HFFc6 (cell line): Measurements from ENCODE around the gene STIM2. TPM values are rescaled to one million over a fixed set of nuclear protein-coding genes. Genes with fewer than 3 reads are reported as not detected.

Source experiments
- DNase-seq: peaks from one replicate; pipeline ENCODE4 v3.0.0-alpha.2; 2018
- H3K27ac Mint-ChIP-seq: 2 replicates; pipeline ENCODE4 v1.8.0; 2020; ENCODE audit warnings: mild to moderate bottlenecking, mixed read lengths
- H3K27me3 Mint-ChIP-seq: 2 replicates; pipeline ENCODE4 v1.8.0; 2021; ENCODE audit warnings: mild to moderate bottlenecking, moderate library complexity, mixed read lengths; ENCODE audit not compliant: insufficient read depth
- H3K36me3 Mint-ChIP-seq: 2 replicates; pipeline ENCODE4 v1.8.0; 2021; ENCODE audit warnings: low read depth, mixed read lengths
- H3K4me1 Mint-ChIP-seq: 2 replicates; pipeline ENCODE4 v1.8.0; 2020; ENCODE audit warnings: low read depth, mixed read lengths
- H3K4me3 Mint-ChIP-seq: 2 replicates; pipeline ENCODE4 v1.8.0; 2020; ENCODE audit warnings: mild to moderate bottlenecking, moderate library complexity, mixed read lengths
- H3K9me3 Mint-ChIP-seq: 2 replicates; pipeline ENCODE4 v1.8.0; 2020; ENCODE audit warnings: mild to moderate bottlenecking, mixed read lengths
- total RNA-seq, 6 experiments: library from RNA; stranded (reverse); fragmentation: NEBNext Ultra II Directional; extraction: Animal tissue kit (Norgen Biotek cat#: 25700); gene quantifications; 2 replicates in 1 of 6; 3 replicates in 5 of 6; pipeline ENCODE4 v1.2.3, GENCODE V29; 2021
- TF ChIP-seq, protein P1 (sequence below): fragments of 200-600 bp; sonication (generic); IDR thresholded peaks from 2 replicates; pipeline ENCODE4 v1.5.0; 2021; ENCODE audit warnings: antibody characterized with exemption, mild to moderate bottlenecking

STIM2 gene
- total RNA-seq, 6 experiments from 2014 or later = 13.7 to 17.1 (median 16.0) TPM

- TF ChIP-seq, protein P1, sequence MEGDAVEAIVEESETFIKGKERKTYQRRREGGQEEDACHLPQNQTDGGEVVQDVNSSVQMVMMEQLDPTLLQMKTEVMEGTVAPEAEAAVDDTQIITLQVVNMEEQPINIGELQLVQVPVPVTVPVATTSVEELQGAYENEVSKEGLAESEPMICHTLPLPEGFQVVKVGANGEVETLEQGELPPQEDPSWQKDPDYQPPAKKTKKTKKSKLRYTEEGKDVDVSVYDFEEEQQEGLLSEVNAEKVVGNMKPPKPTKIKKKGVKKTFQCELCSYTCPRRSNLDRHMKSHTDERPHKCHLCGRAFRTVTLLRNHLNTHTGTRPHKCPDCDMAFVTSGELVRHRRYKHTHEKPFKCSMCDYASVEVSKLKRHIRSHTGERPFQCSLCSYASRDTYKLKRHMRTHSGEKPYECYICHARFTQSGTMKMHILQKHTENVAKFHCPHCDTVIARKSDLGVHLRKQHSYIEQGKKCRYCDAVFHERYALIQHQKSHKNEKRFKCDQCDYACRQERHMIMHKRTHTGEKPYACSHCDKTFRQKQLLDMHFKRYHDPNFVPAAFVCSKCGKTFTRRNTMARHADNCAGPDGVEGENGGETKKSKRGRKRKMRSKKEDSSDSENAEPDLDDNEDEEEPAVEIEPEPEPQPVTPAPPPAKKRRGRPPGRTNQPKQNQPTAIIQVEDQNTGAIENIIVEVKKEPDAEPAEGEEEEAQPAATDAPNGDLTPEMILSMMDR = no peak
- DNase-seq = no peak
- Mint-ChIP-seq H3K27me3 (no peaks in the 10 kb centered on the region; the same call in 1 of the 2 replicates), H3K4me3 (no peak overlapping the region), H3K4me1 (no peaks in the 10 kb centered on the region), H3K9me3 (no peaks in the 10 kb centered on the region), H3K36me3 (no peaks in the 10 kb centered on the region), H3K27ac (no peak overlapping the region)
Measured at GRCh38 chr4:26953366-26953765, 92.7 kb downstream of the STIM2 start.

GRCh38 chr4:26953770-26954423, 93.3 kb downstream of the STIM2 start:
- Mint-ChIP-seq H3K27ac (no peak overlapping the region), H3K27me3 (no peaks in the 10 kb centered on the region; the same call in 1 of the 2 replicates), H3K4me3 (no peak overlapping the region), H3K36me3 (no peaks in the 10 kb centered on the region), H3K4me1 (no peaks in the 10 kb centered on the region), H3K9me3 (no peaks in the 10 kb centered on the region)
- DNase-seq = no peak
- TF ChIP-seq, protein P1 = no peak

GRCh38 chr4:26955241-26955640, 94.6 kb downstream of the STIM2 start:
- Mint-ChIP-seq H3K4me1 (no peaks in the 10 kb centered on the region), H3K9me3 (no peaks in the 10 kb centered on the region), H3K27ac (no peak overlapping the region), H3K36me3 (no peaks in the 10 kb centered on the region), H3K27me3 (no peaks in the 10 kb centered on the region; the same call in 1 of the 2 replicates), H3K4me3 (no peak overlapping the region)
- TF ChIP-seq, protein P1 = no peak
- no peak for DNase-seq

DNA sequence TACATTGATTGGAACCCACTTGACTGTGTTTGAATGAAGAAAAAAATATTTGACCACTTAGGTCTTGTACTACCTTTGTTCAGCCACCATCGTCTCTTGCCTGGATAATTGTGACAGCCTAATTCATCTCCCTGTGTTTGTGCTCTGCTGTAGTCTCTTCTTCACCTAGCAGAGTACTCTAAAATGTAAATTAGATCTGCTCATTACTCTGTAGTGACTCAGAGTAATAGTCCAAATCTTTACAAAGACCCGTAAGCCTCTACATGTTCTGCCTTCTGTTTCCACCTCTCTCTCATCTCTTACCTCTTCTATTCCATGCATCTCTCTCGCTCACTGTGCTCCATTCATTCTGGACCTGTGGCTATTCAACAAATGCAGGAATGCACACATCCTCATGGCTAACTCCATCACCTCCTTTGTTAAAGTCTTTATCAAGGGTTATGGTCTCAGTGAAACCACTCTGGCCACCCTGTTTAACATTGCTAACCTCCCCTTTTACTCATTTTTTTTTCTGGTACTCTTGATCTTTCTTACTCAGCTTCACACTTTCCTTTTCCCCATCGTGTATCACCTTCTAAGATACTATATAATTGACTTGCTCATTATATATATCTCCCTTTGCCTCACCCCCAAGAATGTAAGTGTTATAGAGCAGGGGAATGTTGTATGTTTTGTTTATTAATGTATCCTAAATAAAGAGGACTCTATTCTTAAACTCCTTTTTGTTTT, 98.4 kb downstream of the STIM2 start:
- TF ChIP-seq, protein P1 = no peak
- Mint-ChIP-seq H3K9me3 (no peaks in the 10 kb centered on the region), H3K36me3 (no peaks in the 10 kb centered on the region), H3K4me1 (peaks cover 7% of the 10 kb centered on the region), H3K27ac (no peak overlapping the region), H3K27me3 (no peaks in the 10 kb centered on the region), H3K4me3 (no peak overlapping the region)
- DNase-seq = no peak

DNA sequence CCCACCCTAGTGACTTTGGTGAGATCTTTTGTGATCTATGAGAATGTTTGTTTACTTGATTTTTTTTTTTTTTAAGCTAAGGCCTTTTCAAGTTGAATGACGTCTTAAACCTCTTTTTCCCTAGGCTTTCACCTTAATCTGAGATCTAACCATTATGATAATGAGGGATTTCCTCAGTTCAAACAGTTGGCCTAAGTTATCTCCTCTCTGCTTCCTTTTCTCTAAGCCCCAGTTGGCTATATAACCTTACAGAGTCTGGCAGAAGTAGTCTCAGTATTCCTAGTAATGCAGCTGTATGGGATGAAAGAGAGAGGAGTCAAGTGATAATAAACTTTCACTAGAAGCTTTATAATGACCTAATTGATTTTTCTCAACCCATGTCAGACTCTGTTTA, 99.0 kb downstream of the STIM2 start:
- Mint-ChIP-seq H3K4me1 (peaks cover 13% of the 10 kb centered on the region), H3K27me3 (no peaks in the 10 kb centered on the region), H3K9me3 (no peaks in the 10 kb centered on the region), H3K4me3 (no peak overlapping the region), H3K36me3 (no peaks in the 10 kb centered on the region), H3K27ac (no peak overlapping the region)
- no peak for DNase-seq
- TF ChIP-seq, protein P1 = no peak
